H1 (cell line): ENCODE data around the gene RBL1. TPM values are rescaled to one million over a fixed set of nuclear protein-coding genes. Genes with fewer than 3 reads are reported as not detected.

Experiments used
- CTCF ChIA-PET: fragments of 300-600 bp; sonication (Branson Sonifier 250); formaldehyde crosslinking; loops from one replicate; lab custom pipeline; 2021; ENCODE audit not compliant: partially characterized antibody; lab: Charles Lee
- POLR2A ChIA-PET: fragments of 300-600 bp; sonication (Branson Sonifier 250); formaldehyde crosslinking; loops from one replicate; lab custom pipeline; 2021; ENCODE audit warnings: inconsistent platforms; ENCODE audit not compliant: partially characterized antibody; lab: Charles Lee
- DNase-seq, 2 experiments: peaks; one replicate each; pipeline versions ENCODE4 v3.0.0 to v3.0.0-alpha.2; 2010 to 2022; ENCODE audit warnings: low spot score in 2 of 2, low read depth in 1 of 2, mixed read lengths in 1 of 2
- FAIRE-seq: peaks from 2 replicates; lab custom pipeline; 2011; peaks lifted over from hg19 to GRCh38; lab: Jason Lieb, UNC
- H2AFZ ChIP-seq: 2 replicates; pipeline ENCODE4 v1.8.1; 2012; ENCODE audit warnings: low read length, inconsistent platforms
- H2AK5ac ChIP-seq: 2 replicates; pipeline ENCODE4 v1.6.1; 2013; ENCODE audit warnings: low read depth, low read length
- H2BK120ac ChIP-seq: replicated peaks from 2 replicates; pipeline ENCODE3; 2013; ENCODE audit warnings: low read depth, low read length, inconsistent platforms
- H2BK12ac ChIP-seq: 2 replicates; pipeline ENCODE4 v1.6.1; 2013; ENCODE audit warnings: low read depth, low read length
- H2BK15ac ChIP-seq: 2 replicates; pipeline ENCODE4 v1.6.1; 2013; ENCODE audit warnings: low read length
- H2BK20ac ChIP-seq: 2 replicates; pipeline ENCODE4 v1.6.1; 2013; ENCODE audit warnings: low read length
- H2BK5ac ChIP-seq: 2 replicates; pipeline ENCODE4 v1.6.1; 2013; ENCODE audit warnings: low read depth, low read length
- H3K14ac ChIP-seq: 2 replicates; pipeline ENCODE4 v1.6.1; 2013; ENCODE audit warnings: inconsistent platforms; ENCODE audit not compliant: insufficient read length
- H3K18ac ChIP-seq: 2 replicates; pipeline ENCODE4 v1.6.1; 2013; ENCODE audit warnings: low read length; ENCODE audit errors: extremely low read depth
- H3K23ac ChIP-seq: 2 replicates; pipeline ENCODE4 v1.6.1; 2013; ENCODE audit warnings: inconsistent platforms; ENCODE audit not compliant: insufficient read length
- H3K23me2 ChIP-seq: 2 replicates; pipeline ENCODE4 v1.6.1; 2013; ENCODE audit warnings: low read depth, low read length
- H3K27ac ChIP-seq: 2 replicates; pipeline ENCODE4 v1.6.1; 2011; ENCODE audit warnings: low read depth, low read length, inconsistent platforms
- H3K27me3 ChIP-seq, 4 experiments: replicated peaks in 1 of 4; 1 replicate in 1 of 4; 2 replicates in 3 of 4; pipeline versions ENCODE4 v1.6.1 to v1.8.1; 2011 to 2013; ENCODE audit warnings: low read length in 3 of 4, mild to moderate bottlenecking in 3 of 4, inconsistent platforms in 2 of 4, mixed read lengths in 2 of 4, moderate library complexity in 1 of 4; ENCODE audit not compliant: control insufficient read depth in 3 of 4, insufficient read depth in 3 of 4; ENCODE audit errors: extremely low read depth in 1 of 4
- H3K36me3 ChIP-seq, 4 experiments: 2 replicates each; pipeline versions ENCODE4 v1.6.1 to v1.8.1; 2011 to 2013; ENCODE audit warnings: mild to moderate bottlenecking in 4 of 4, low read length in 3 of 4, moderate library complexity in 2 of 4, control low read depth in 1 of 4, inconsistent platforms in 1 of 4; ENCODE audit not compliant: insufficient read depth in 4 of 4, control insufficient read depth in 2 of 4
- H3K4ac ChIP-seq: replicated peaks from 2 replicates; pipeline ENCODE3; 2013; ENCODE audit warnings: low read length, low read depth, mixed read lengths, inconsistent platforms; ENCODE audit not compliant: insufficient read length
- H3K4me1 ChIP-seq, 4 experiments: replicated peaks in 1 of 4; 1 replicate in 1 of 4; 2 replicates in 3 of 4; pipeline versions ENCODE4 v1.6.1 to v1.8.1; 2011 to 2013; ENCODE audit warnings: low read length in 3 of 4, inconsistent platforms in 2 of 4, mixed read lengths in 1 of 4; ENCODE audit not compliant: insufficient read depth in 4 of 4, control insufficient read depth in 3 of 4
- H3K4me2 ChIP-seq, 2 experiments: 2 replicates each; pipeline versions ENCODE4 v1.6.1 to v1.8.1; 2011 to 2013; ENCODE audit warnings: low read depth in 2 of 2, low read length in 2 of 2, control low read depth in 1 of 2, inconsistent platforms in 1 of 2, mild to moderate bottlenecking in 1 of 2; ENCODE audit not compliant: insufficient read depth in 1 of 2
- H3K4me3 ChIP-seq, 4 experiments: fragments of 200-600, 300-600 bp in 1 of 4; sonication (generic), shearing (Covaris generic), sonication (Bioruptor Twin) in 1 of 4; 2 replicates each; pipeline versions ENCODE4 v1.5.1 to v1.8.1; 2011 to 2016; ENCODE audit warnings: low read length in 4 of 4, low read depth in 3 of 4, control low read depth in 2 of 4, inconsistent platforms in 2 of 4, mild to moderate bottlenecking in 2 of 4, mixed read lengths in 1 of 4, moderate library complexity in 1 of 4; ENCODE audit not compliant: insufficient read depth in 2 of 4; ENCODE audit errors: extremely low read depth in 1 of 4
- H3K56ac ChIP-seq: replicated peaks from 2 replicates; pipeline ENCODE3; 2013; ENCODE audit warnings: low read depth, mild to moderate bottlenecking, mixed read lengths, low read length, inconsistent platforms; ENCODE audit not compliant: insufficient read length
- H3K79me1 ChIP-seq: 2 replicates; pipeline ENCODE4 v1.6.1; 2013; ENCODE audit warnings: low read depth, low read length, control low read depth
- H3K79me2 ChIP-seq, 2 experiments: 2 replicates each; pipeline versions ENCODE4 v1.6.1 to v1.8.1; 2012 to 2013; ENCODE audit warnings: low read length in 2 of 2, mild to moderate bottlenecking in 2 of 2, inconsistent platforms in 1 of 2; ENCODE audit not compliant: insufficient read depth in 2 of 2, control insufficient read depth in 1 of 2
- H3K9ac ChIP-seq, 4 experiments: replicated peaks in 1 of 4; 1 replicate in 1 of 4; 2 replicates in 3 of 4; pipeline versions ENCODE4 v1.6.1 to v1.8.1; 2011 to 2013; ENCODE audit warnings: low read depth in 3 of 4, low read length in 3 of 4, control low read depth in 2 of 4, mild to moderate bottlenecking in 2 of 4, moderate library complexity in 2 of 4, inconsistent platforms in 1 of 4; ENCODE audit errors: extremely low read depth in 1 of 4
- H3K9me3 ChIP-seq, 2 experiments: 2 replicates each; pipeline versions ENCODE4 v1.6.1 to v1.8.1; 2012 to 2013; ENCODE audit warnings: mild to moderate bottlenecking in 2 of 2, moderate library complexity in 2 of 2, control low read depth in 1 of 2, inconsistent platforms in 1 of 2, low read depth in 1 of 2, low read length in 1 of 2, mixed read lengths in 1 of 2; ENCODE audit not compliant: insufficient read depth in 2 of 2
- H4K20me1 ChIP-seq, 2 experiments: replicated peaks in 1 of 2; 2 replicates each; pipeline versions ENCODE3 to v1.8.1; 2011 to 2013; ENCODE audit warnings: inconsistent platforms in 2 of 2, low read length in 2 of 2, mild to moderate bottlenecking in 1 of 2; ENCODE audit not compliant: insufficient read depth in 2 of 2, control insufficient read depth in 1 of 2
- H4K5ac ChIP-seq: 2 replicates; pipeline ENCODE4 v1.6.1; 2013; ENCODE audit warnings: low read length, low read depth, mixed read lengths, inconsistent platforms; ENCODE audit not compliant: insufficient read length
- H4K8ac ChIP-seq: 2 replicates; pipeline ENCODE4 v1.8.0; 2013; ENCODE audit warnings: mild to moderate bottlenecking, moderate library complexity, low read length, inconsistent platforms; ENCODE audit not compliant: insufficient read depth; ENCODE audit errors: extremely low read depth
- H4K91ac ChIP-seq: replicated peaks from 2 replicates; pipeline ENCODE3; 2013; ENCODE audit warnings: low read length, mixed read lengths, inconsistent platforms; ENCODE audit not compliant: insufficient read length
- EGR1 ChIP-seq: IDR thresholded peaks from 2 replicates; pipeline ENCODE4 v1.6.1; 2011; ENCODE audit warnings: low read depth, low read length, borderline replicate concordance
- RNF2 ChIP-seq: fragments of 200-900, 300-1000 bp; sonication (generic); IDR thresholded peaks from 2 replicates; pipeline ENCODE4 v1.7.1; 2016; ENCODE audit warnings: borderline replicate concordance, low read depth, mild to moderate bottlenecking, antibody characterized with exemption, low read length; ENCODE audit not compliant: poor library complexity, severe bottlenecking; ENCODE audit errors: missing control alignments
- YY1 ChIP-seq: IDR thresholded peaks from 2 replicates; pipeline ENCODE4 v1.6.1; 2011; ENCODE audit warnings: low read depth, mild to moderate bottlenecking, low read length
- WGBS, 2 experiments: shearing (Covaris generic) in 1 of 2; methylation state at CpG; one replicate each; pipeline versions ENCODE4 v1.1.6 to v1.1.7; 2013 to 2015; ENCODE audit warnings: low lambda C conversion rate in 2 of 2, mixed read lengths in 2 of 2, inconsistent platforms in 1 of 2, low coverage in 1 of 2, missing lambda C conversion rate in 1 of 2; ENCODE audit not compliant: insufficient replicate concordance in 2 of 2, insufficient coverage in 1 of 2, insufficient read length in 1 of 2; ENCODE audit errors: extremely low coverage in 1 of 2, missing lambda C conversion rate in 1 of 2; 5-methylcytosine and 5-hydroxymethylcytosine counted together
- long read RNA-seq, 2 experiments: library from RNA in 1 of 2; library from capped mRNA in 1 of 2; stranded (forward); transcript quantifications; one replicate each; pipeline ENCODE4 v2.0.0, GENCODE V29; 2021; ENCODE audit warnings: inconsistent platforms in 1 of 2
- polyA minus RNA-seq, 3 experiments: library from RNA; depleted of rRNA, polyadenylated mRNA; stranded (reverse); fragments of >200 nt; gene quantifications; 1 replicate in 2 of 3; 2 replicates in 1 of 3; pipeline ENCODE4 v1.2.3, GENCODE V29; 2011
- polyA plus RNA-seq, 7 experiments: library from polyadenylated mRNA; depleted of rRNA in 3 of 7; stranded (reverse) in 5 of 7; unstranded in 2 of 7; fragments of >200 nt in 5 of 7; fragments of 200-250 nt in 2 of 7; gene quantifications; 1 replicate in 5 of 7; 2 replicates in 1 of 7; 4 replicates in 1 of 7; pipeline versions ENCODE4 v1.2.1 to v1.2.3, GENCODE V29; 2011 to 2013; ENCODE audit warnings: missing spikeins in 2 of 7, mixed read lengths in 2 of 7
- total RNA-seq: library from RNA; stranded (reverse); fragmentation: NEBNext Ultra II Directional; extraction: Animal tissue kit (Norgen Biotek cat#: 25700); gene quantifications from 2 replicates; pipeline ENCODE4 v1.2.1, GENCODE V29; 2021

The RBL1 gene, protein sequence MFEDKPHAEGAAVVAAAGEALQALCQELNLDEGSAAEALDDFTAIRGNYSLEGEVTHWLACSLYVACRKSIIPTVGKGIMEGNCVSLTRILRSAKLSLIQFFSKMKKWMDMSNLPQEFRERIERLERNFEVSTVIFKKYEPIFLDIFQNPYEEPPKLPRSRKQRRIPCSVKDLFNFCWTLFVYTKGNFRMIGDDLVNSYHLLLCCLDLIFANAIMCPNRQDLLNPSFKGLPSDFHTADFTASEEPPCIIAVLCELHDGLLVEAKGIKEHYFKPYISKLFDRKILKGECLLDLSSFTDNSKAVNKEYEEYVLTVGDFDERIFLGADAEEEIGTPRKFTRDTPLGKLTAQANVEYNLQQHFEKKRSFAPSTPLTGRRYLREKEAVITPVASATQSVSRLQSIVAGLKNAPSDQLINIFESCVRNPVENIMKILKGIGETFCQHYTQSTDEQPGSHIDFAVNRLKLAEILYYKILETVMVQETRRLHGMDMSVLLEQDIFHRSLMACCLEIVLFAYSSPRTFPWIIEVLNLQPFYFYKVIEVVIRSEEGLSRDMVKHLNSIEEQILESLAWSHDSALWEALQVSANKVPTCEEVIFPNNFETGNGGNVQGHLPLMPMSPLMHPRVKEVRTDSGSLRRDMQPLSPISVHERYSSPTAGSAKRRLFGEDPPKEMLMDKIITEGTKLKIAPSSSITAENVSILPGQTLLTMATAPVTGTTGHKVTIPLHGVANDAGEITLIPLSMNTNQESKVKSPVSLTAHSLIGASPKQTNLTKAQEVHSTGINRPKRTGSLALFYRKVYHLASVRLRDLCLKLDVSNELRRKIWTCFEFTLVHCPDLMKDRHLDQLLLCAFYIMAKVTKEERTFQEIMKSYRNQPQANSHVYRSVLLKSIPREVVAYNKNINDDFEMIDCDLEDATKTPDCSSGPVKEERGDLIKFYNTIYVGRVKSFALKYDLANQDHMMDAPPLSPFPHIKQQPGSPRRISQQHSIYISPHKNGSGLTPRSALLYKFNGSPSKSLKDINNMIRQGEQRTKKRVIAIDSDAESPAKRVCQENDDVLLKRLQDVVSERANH
- 12.3 and 13.3 TPM in 2 replicates for total RNA-seq
- polyA plus RNA-seq (2011; rRNA removed), result 2.7 and 3.2 TPM in 2 replicates
- polyA plus RNA-seq (2011; cell fraction: cytosol; rRNA removed), result 4.8 TPM
- 5.0 TPM for polyA plus RNA-seq (2011; cell fraction: nucleus; rRNA removed)
- polyA plus RNA-seq (2012, experiment 1 of 2), result 3.8 to 6.5 TPM (median 4.5 TPM) in 4 replicates
- polyA plus RNA-seq (2012, experiment 2 of 2), result 0.28 TPM
- 4.8 TPM for polyA plus RNA-seq (2013, experiment 1 of 2)
- 5.7 TPM for polyA plus RNA-seq (2013, experiment 2 of 2)
- 7.2 and 8.2 TPM in 2 replicates for polyA minus RNA-seq (2011; rRNA and poly(A)+ RNA removed)
- polyA minus RNA-seq (2011; cell fraction: cytosol; rRNA and poly(A)+ RNA removed), result 5.9 TPM
- 49.9 TPM for polyA minus RNA-seq (2011; cell fraction: nucleus; rRNA and poly(A)+ RNA removed)
- long read RNA-seq, experiment 1, partial matches to known transcripts, result 3 of 9 reads
- long read RNA-seq, experiment 1, other reads (novel, unspliced or antisense), result 6 of 9 reads
- long read RNA-seq, experiment 2, result 0 reads

DNA sequence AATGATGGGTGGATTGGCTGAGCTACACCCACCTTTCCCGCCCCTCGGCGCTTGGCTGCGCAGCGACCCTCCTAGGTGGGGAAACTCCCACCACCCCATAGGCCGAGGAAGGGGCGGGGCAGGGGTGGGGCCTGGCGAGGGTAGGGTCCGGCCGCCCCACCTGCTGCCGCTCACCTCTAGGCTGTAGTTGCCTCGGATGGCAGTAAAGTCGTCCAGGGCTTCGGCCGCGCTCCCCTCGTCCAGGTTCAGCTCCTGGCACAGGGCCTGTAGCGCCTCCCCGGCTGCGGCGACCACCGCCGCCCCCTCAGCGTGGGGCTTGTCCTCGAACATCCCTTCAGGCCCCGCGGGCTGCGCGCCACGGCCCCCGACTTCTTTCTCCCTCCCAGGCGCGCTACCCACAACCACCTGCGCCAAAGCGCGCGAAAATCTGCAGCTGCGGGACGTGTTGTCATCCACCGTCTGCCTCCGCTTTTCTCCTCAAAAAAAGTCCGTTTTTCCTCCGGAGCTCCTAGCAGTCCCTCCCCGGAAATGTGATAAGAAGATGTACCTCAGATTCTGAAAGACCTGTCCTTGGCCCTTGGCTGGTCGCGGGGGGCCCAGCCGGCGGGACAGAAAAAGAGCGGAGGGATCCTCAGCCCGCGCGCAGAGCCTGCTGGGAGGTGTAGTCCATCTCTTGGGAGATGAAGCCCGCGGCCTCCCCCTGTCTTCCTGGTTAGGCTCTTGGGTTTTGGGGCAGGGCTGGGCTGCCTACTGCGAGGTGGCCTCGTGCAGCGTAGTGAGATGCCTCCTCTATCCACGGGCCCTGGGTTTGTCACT is at the start of gene RBL1:
RBL1 (minus strand) TSS at position 399 of the 816 bp plus-strand sequence; CDS start at position 330, 69 bp downstream.
- CTCF ChIA-PET, result interaction anchor here (0.6 to 1.5 kb wide), 10 partner anchors 14 to 177 kb away, joined by 3 to 7 read pairs (median 3); no protein-coding TSS in a partner anchor
- peak within 1 kb of the TSS; percentile 87; the same call in 1 of the 2 replicates for H2AK5ac ChIP-seq
- peaks cover 0 to 3% (median 0%) of the 10 kb centered on the region in 4 experiments; a peak in 1 of 8 replicates for H3K36me3 ChIP-seq
- 3% methylated on average over 50 of the region's 58 CpGs; no CpG with 5 or more reads in 1 of the 2 experiments for whole genome bisulfite sequencing, 2 experiments
- H4K8ac ChIP-seq, result peak within 1 kb of the TSS; percentile 100
- DNase-seq (peak; percentile 79 to 95), FAIRE-seq (no peak)
- H2BK5ac ChIP-seq, result peak within 1 kb of the TSS; percentile 97
- H3K4me1 ChIP-seq, result peaks cover 0 to 11% (median 5%) of the 10 kb centered on the region in 4 experiments; a peak in 4 of 7 replicates
- H2BK20ac ChIP-seq, result no peak within 1 kb of the TSS; the same call in 1 of the 2 replicates
- peak within 1 kb of the TSS; percentile 27 for H3K4ac ChIP-seq
- H2BK15ac ChIP-seq, result peak within 1 kb of the TSS; percentile 83
- peak within 1 kb of the TSS; percentile 74 to 75 for H3K4me2 ChIP-seq
- no peaks in the 10 kb centered on the region for H4K20me1 ChIP-seq
- no peak within 1 kb of the TSS for H3K23ac ChIP-seq
- H3K56ac ChIP-seq, result peak within 1 kb of the TSS; percentile 92
- H4K5ac ChIP-seq, result peak within 1 kb of the TSS; percentile 94
- peak within 1 kb of the TSS; percentile 94 to 99 (median 99) for H3K9ac ChIP-seq
- peak within 1 kb of the TSS; percentile 69 for H2BK120ac ChIP-seq
- peaks cover 4% of the 10 kb centered on the region for H3K23me2 ChIP-seq
- peak within 1 kb of the TSS; percentile 97 for H4K91ac ChIP-seq
- no peaks in the 10 kb centered on the region for H3K9me3 ChIP-seq
- 0 out of 2 replicates have a peak, but pooled peaks cover 5% of the 10 kb centered on the region for H3K79me1 ChIP-seq
- no peaks in the 10 kb centered on the region for H3K27me3 ChIP-seq
- peak within 1 kb of the TSS; percentile 97 for H2AFZ ChIP-seq
- peak within 1 kb of the TSS; percentile 60 to 75 (median 72) for H3K4me3 ChIP-seq
- H3K79me2 ChIP-seq, result peaks cover 0 to 30% of the 10 kb centered on the region in 2 experiments; a peak in 2 of 4 replicates
- H2BK12ac ChIP-seq, result peak within 1 kb of the TSS; percentile 90
- peak within 1 kb of the TSS; percentile 98 for H3K18ac ChIP-seq
- H3K14ac ChIP-seq, result no peak within 1 kb of the TSS
- peak within 1 kb of the TSS; percentile 98 for H3K27ac ChIP-seq
- POLR2A ChIA-PET, result interaction anchor here (0.9 to 5.8 kb wide), 12 partner anchors 11 to 83 kb away, joined by 3 to 51 read pairs (median 4); partner anchors contain the start of genes MROH8 and RPN2
- TF ChIP-seq YY1 (no peak), EGR1 (no peak), RNF2 (no peak)
